ENCODE measurements around the gene STIP1. TPM values are rescaled to one million over a fixed set of nuclear protein-coding genes. Genes with fewer than 3 reads are reported as not detected.

The STIP1 gene
- total and polyA plus RNA-seq, 2 donors (not counting 1 experiment from before 2014, with no cell fraction given): 49.8 to 78.7 TPM

GRCh38 chr11:64234647-64235379 is 48.8 kb downstream of the STIP1 start:
- Histone ChIP-seq H3K79me2 (ENCODE audit: control insufficient read depth, insufficient read depth, low read length) (peaks cover 23% of the 10 kb centered on the region), H4K20me1 (ENCODE audit: control insufficient read depth, insufficient read depth, low read length, poor library complexity, severe bottlenecking) (peaks cover 25% of the 10 kb centered on the region), H3K4me3 (ENCODE audit: control extremely low read depth in 1 of 5, extremely low read depth in 1 of 5, insufficient read depth in 1 of 5, low read depth in 2 of 5, low read length in 4 of 5) (peak overlapping the region; percentile 53 to 84 (median 67)), H2AFZ (ENCODE audit: insufficient read depth, low read depth, low read length, poor library complexity, severe bottlenecking) (peak overlapping the region; percentile 64), H3K4me1 (ENCODE audit: control insufficient read depth in 2 of 2, insufficient read depth in 2 of 2, low read length in 2 of 2) (peaks cover 30 to 68% of the 10 kb centered on the region in 2 donors), H3K4me2 (replicated peaks; ENCODE audit: low read depth, low read length, poor library complexity, severe bottlenecking) (peak overlapping the region; percentile 99), H3K9ac (ENCODE audit: low read length) (peak overlapping the region; percentile 89), H3K27me3 (replicated peaks in 1 of 4; ENCODE audit: control extremely low read depth in 1 of 4, control insufficient read depth in 3 of 4, insufficient read depth in 4 of 4, low read length in 3 of 4) (no peaks in the 10 kb centered on the region), H3K9me3 (ENCODE audit: control extremely low read depth in 1 of 3, control insufficient read depth in 2 of 3, insufficient read depth in 1 of 3, low read length in 2 of 3) (no peaks in the 10 kb centered on the region), H3K27ac (ENCODE audit: low read length in 2 of 2) (peak overlapping the region; percentile 65 to 85), H3K36me3 (replicated peaks in 1 of 2; ENCODE audit: control extremely low read depth in 1 of 2, control insufficient read depth in 1 of 2, extremely low read depth in 1 of 2, insufficient read depth in 2 of 2, low read length in 1 of 2) (peaks cover 0 to 27% of the 10 kb centered on the region in 2 experiments)
- TF ChIP-seq, protein P1, sequence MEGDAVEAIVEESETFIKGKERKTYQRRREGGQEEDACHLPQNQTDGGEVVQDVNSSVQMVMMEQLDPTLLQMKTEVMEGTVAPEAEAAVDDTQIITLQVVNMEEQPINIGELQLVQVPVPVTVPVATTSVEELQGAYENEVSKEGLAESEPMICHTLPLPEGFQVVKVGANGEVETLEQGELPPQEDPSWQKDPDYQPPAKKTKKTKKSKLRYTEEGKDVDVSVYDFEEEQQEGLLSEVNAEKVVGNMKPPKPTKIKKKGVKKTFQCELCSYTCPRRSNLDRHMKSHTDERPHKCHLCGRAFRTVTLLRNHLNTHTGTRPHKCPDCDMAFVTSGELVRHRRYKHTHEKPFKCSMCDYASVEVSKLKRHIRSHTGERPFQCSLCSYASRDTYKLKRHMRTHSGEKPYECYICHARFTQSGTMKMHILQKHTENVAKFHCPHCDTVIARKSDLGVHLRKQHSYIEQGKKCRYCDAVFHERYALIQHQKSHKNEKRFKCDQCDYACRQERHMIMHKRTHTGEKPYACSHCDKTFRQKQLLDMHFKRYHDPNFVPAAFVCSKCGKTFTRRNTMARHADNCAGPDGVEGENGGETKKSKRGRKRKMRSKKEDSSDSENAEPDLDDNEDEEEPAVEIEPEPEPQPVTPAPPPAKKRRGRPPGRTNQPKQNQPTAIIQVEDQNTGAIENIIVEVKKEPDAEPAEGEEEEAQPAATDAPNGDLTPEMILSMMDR (IDR thresholded peaks at IDR 0.05): no peak
- TF ChIP-seq EZH2 (IDR thresholded peaks at IDR 0.05; ENCODE audit: borderline replicate concordance, insufficient read depth, low read depth, low read length, poor library complexity, severe bottlenecking): no peak
- peak overlapping the region; percentile 96 for H3K4me3 Mint-ChIP-seq
- no peaks in the 10 kb centered on the region for H3K27me3 Mint-ChIP-seq
- ChIA-PET POLR2A (interaction anchor here (0.9 to 2.7 kb wide), 5 partner anchors 10 to 609 kb away, joined by 3 to 8 read pairs (median 6); partner anchors contain the start of gene FERMT3), CTCF (interaction anchor here (1.3 to 2.2 kb wide), 3 partner anchors 28 to 66 kb away, joined by 4 to 10 read pairs (median 5); partner anchors contain the start of gene FERMT3)
- peaks cover 62% of the 10 kb centered on the region for H3K4me1 Mint-ChIP-seq
- intact Hi-C loops (cut with micrococcal nuclease): loop anchor here (1.0 kb wide), 1 partner anchor 9 kb away; the partner anchor contains the start of genes NUDT22 and TRPT1
- ATAC-seq (ENCODE audit: low read depth) (peak; percentile 45), DNase-seq (peak; percentile 82)
- H3K9me3 Mint-ChIP-seq (ENCODE audit: insufficient read depth): no peaks in the 10 kb centered on the region
- peak overlapping the region; percentile 96 for H3K27ac Mint-ChIP-seq
- WGBS (ENCODE audit: insufficient coverage): 2% methylated on average over 80 of the region's 80 CpGs
